DMS79 treated with DMSO at 0.1 percent for 48 hours (cell line): ENCODE data around the gene VAMP5.
"Not testable (repeated sequence)": the region's sequence is repeated elsewhere in the genome, so short reads cannot be mapped to it uniquely, and the experiment has no call there.

ENCODE experiments used
- DNase-seq: peaks from one replicate; lab custom pipeline; 2025; lab: John Stamatoyannopoulos, UW

Gene VAMP5

DNA sequence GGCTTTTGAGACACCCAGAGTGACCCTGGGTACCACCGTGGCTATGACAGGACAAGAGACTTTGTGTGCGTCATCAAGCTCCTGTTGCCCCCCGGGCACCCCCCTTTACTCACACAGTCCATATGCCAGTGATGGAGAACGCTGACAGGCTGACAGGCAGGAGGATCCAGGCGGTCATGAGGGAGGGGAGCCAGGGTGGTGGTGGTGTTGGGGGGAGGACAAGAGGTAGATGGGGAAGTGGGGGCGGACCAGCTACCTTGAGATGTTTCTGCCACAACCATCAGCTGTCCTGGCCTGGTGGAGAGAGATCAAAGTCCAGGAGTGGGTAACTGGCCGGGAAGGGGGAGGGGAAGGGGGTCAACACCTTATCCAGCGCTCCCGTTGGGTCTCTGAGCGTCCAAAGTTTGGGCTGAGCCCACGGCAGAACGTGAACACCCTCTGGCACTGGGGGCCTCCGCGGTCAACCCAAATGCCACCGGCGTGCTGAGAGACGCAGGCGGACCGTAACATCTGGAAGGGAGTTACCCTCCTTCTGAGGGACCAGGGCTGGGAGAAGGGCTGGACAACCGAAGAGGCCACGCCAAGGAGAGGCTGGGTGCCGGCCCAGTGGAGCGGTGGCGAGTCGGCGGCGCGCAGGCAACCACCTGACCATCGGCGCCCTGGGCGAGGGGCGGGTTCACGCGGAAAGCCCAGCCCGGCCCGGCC is 17.7 kb downstream of the VAMP5 start:
- DNase-seq = no peak

DNA sequence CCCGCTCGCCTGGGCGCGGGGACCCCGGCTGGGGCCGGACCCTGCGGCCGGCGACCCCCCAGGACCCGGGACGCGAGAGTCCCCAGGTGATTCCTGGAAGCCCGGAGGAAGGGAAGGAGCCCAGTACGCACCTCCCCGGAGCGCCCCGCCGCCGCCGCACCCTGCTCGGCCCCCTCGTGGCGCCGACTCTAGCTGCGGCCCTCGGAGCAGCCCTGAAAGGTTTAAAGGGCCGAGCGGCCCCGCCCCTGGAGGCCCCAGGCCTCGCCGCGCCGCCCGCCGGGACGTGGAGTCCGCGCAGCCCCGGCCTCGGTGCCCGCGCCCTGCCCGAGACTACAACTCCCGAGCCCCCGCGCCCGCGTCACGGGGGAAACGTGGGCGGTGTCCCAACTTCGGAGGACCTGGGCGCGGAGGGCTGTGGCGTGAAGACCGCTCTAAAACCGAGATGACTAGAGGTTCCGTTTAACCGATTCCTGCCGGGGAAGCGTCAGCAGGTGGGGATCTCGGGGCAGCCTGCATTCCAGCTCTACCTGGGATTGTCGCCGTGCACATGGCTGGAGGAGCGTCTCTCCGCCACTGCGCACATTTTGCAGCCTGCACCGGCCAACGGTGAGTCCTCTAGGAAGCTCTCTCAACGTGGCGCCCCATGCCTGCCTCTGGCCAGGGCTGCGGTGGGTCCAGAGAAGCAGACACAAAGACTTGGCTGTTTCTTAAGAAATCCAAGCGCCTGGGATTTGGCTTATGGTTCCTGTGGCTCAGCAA is 18.4 kb downstream of the VAMP5 start, which contains the start of gene TMEM150A:
TSS of gene TMEM150A (minus strand) at position 223 of the 759 bp plus-strand sequence. CDS start 750 bp downstream, outside the sequence.
- DNase-seq = peak; percentile 65

DNA sequence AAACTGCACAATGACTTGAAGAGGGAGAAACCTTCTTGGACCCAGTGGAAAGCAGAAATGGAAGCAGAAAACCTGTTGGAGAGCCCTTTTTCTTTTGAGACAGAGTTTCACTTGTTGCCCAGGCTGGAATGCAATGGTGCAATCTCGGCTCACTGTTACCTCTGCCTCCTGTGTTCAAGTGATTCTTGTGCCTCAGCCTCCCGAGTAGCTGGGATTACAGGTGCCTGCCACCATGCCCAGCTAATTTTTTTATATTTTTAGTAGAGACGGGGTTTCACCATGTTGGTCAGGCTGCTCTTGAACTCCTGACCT is 19.9 kb downstream of the VAMP5 start:
- not testable (repeated sequence) for DNase-seq

DNA sequence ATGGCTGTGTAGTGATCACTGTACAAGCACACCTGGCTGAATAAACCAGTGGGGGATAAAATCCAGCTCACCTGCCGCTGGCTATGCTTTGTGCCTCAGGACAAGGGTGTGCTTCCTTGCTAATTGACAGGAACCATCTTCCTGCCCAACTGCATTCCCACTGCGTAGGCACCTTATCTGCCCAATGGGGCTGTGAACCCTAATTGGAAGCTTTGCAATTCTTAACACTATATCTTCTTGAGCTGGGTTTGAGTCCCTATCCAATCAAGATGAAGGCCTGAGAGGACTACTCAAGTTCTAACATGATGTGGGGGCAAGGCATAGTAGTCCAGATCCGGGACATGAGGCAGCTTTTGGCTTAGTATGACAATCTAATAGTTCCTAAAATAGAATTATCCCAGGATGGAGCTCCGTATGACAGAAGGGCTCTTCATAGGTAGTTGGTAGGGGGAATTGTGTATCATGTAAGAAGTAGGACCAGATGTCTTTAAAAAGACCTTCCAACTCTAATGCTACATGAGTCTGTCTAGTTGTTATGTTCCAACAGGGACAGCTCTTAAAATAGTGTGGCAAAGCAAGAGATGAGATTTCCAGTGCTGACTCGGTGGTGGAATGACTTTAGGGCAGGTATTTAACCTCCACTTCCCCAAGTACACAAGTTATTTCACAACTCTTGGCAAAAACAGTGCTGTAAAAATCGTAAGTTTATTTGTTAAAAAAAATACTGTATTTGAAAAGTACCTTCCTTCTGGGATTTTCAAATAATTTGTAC is 20.5 kb downstream of the VAMP5 start:
- no peak for DNase-seq

DNA sequence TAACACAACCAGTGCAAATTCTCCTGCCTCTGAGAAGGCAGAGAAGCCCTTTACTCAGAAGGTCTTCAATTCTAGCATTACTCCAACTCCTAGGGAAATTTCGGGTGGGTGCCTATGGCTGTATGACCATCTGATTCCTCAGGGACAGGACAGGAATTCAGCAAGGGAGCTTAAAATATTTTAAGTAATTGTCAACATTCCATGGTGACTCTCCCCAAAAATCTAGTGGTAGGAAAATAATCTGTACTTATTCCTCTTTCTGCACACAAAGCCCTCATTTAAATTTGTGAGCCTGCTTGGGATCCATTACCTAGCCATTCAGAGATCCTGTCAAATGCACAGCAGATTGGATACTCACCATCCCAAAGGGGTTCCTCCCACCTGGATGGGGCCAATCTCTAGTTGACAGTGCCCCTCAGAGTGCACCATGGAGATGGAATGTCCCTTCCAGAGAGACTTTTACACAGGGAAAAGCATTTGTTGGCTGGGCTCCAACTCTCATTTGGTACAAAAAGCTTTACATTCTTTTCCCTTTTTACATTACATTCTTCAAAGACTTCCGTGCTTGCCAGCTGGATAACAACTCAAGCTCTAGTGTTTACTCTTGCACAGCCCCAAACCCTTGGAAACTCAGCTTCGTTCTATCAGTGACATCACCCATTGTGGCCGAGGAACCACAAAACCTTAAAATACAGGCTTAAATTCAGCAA is 21.3 kb downstream of the VAMP5 start:
- peak; percentile 51 for DNase-seq

DNA sequence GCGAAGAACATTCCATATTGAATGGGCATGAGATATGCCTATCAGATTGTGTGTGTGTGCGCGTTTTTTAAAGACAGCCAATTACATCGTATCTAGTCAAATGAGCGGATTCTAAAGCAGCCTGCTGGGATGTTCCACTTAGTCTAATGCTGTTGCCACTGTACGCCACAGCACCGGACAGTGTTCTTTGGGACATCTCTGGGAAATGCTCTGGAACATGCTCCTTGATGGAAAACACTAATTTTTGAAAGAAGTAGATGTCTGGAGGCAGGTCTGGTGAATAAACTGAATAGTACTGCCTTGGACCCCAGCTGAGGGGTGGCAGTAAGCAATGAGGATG is 21.9 kb downstream of the VAMP5 start:
- no peak for DNase-seq

DNA sequence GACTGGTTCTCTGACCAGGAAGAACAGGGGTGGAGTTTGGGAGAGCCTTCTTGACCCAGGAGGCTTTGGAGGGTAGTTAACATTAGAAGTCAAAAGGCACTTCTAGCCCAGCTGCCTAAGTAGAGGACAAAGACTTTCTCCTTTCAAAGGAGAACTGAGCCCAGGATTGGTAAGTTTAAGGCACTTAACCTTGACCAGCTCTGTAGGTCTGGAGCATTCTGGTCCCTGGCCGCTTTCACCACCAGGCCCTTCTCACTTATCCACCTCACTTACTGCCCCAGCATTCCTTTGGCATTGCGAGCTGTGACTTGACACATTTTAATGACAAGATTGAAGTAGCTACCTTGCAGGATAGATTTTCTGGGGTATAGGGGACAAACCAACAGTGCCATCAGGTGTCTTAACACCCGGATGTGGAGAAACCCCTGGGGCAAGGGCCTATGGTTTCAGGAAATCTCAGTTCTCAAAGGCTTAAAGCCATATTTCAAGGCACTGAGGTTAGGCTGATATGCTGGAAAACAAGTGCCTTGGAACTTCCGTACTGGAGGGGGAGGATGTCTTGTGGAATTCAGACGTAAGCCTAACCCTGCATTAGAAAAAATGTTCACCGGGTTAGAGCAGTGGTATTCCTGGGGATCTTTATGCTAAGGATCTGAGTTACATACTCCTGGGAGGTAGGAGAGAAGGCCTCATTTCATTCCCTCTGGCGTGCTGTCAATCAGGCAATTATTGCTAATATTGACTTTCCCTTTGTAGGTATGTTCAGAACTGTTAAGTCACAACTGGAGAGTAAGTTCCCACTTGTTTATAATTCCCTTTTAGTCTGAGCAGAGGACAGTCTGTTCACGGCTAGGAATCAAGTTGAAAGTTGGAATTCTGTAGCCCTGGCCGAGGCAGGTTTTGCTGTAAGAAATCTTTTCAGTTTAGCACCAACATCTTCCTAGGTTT is 23.3 kb downstream of the VAMP5 start:
- DNase-seq = no peak

DNA sequence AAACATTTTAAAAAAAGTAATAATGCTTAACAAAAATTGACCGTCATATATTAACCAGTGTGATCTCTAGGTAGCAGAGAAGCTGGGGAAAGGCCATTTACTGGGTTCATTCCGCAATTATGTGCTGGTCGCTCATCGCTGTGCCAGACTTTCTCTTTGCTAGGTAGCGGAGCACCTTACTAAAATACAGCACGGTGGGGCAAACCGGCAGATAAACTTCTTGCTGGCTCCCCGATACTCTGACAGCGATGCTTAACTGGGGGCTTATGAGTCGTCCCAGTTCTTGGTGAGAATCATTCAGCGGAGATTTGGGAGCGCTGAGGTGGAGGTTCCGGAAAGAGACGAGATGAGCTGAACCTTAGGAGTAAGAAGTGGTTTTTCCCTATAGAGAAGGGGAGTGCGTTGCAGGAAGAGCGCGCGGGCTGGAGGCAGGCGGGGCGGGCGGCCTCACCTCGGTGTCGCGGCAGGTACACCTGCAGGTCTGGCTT is 27.0 kb downstream of the VAMP5 start:
- DNase-seq = peak; percentile 29

DNA sequence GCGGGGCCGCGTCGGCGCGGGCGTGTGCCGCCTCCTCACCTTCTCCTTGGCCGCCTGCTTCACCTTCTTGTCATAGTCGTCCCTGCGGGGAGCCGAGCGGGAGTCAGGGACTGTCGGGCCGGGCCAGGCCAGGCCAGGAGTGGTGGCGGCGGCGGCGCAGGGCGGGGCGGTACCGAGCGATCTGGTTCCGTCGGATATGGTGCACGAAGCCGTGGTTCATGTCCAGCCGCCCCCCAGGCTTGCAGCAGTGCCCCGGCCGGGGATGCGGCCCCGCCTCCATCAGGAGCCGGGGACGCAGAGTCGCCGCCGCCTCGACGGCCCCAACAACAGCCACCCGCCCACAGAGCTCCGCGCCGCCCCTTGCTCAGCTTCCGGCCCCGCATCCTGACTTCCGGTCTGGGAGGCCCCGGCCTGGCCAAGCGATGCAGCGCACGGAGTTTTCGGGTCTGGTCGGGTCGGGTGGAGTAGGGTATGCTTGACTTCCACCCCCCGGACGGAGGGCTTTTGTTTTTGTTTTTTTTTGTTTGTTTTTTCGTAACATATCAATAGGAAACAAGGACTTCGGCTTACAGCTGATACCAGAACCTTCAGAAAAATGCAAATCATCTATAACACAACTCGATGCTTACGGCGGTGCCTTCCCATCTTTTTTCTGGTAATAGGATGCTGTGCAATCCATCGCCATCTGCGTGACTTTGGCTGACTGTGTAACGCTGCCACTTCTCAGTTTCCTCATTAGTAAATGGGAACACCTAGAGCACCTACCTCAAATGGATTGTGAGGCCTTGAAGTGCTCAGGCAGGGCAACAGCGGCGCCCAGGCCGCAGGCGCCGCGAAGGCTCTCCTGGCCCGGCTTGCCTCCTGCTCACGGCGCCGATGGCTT is 27.7 kb downstream of the VAMP5 start, which contains the start of gene C2orf68:
TSS of gene C2orf68 (minus strand) at position 362 of the 883 bp plus-strand sequence. CDS start at position 280, 82 bp downstream.
- DNase-seq = peak; percentile 93

DNA sequence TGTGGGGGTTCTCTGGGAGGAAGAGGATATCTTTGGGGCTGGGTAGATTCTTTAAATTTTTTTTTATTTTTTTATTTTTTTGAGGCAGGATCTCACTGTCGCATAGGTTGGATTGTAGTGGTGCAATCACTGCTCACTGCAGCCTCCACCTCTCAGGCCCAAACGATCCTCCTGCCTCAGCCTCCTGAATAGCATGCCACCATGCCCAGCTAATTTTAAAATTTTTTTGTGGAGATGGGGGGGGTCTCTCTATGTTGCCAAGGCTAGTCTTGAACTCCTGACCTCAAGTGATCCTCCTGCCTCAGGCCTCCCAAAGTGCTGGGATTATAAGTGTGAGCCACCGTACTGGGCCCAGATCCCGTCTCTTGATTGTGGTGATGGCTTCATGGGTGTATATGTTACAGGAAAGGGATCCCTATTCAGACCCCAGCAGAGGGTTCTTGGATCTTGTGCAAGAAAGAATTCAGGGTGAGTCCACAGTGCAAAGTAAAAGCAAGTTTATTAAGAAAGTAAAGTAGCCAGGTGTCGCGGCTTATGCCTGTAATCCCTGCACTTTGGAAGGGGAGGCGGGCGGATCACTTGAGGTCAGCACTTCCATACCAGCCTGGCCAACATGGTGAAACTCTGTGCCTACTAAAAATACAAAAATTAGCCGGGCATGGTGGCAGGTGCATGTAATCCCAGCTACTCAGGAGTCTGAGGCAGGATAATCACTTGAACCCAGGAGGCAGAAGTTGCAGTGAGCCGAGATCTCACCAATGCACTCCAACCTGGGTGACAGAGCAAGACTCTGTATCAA is 29.7 kb downstream of the VAMP5 start:
- DNase-seq = no peak

DNA sequence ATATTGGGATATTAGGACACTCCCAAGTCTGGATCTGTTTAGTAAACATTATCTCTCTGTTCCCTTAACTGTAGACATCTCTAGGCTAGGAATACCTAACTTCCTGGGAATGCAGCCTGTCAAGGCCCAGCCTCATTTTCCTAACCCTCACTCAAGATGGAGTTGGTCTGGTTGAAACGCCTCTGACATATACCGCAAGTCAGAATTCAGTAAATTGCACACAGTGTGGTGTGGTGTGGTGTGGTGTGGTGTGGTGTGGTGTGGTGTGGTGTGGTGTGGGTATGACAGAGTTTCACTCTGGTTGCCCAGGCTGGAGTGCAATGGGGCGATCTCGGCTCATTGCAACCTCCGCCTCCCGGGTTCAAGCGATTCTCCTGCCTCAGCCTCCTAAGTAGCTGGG is 30.5 kb downstream of the VAMP5 start:
- DNase-seq = not testable (repeated sequence)

DNA sequence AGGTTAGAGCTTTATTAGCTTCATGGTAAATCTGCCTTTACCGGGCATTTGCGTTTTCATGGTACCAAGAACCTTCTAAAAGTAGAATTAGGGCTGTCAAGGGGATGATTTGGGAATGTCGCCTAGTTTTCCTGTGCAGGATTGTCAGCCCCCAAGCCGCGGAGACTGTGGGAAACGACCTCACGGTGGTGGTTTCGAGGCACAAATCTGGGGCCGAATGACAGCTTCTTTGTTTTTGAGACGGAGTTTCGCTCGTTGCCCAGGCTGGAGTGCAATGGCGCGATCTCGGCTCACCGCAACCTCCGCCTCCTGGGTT is 31.1 kb downstream of the VAMP5 start:
- DNase-seq = no peak

DNA sequence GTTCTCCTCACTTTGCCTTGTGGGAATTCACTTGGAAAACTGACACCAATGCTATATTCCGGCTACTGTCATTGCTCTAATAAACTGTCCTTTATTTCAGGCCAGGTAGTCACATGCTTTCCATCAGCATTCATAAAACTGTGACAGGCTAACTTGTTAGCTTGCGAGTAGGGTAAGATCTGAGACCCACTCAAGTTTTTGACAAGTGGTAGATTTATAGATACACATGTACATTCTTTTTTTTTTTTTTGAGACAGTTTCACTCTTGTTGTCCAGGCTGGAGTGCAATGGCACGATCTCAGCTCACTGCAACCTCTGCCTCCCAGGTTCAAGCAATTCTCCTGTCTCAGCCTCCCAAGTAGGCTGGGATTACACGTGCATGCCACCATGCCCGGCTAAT is 33.5 kb downstream of the VAMP5 start:
- not testable (repeated sequence) for DNase-seq

DNA sequence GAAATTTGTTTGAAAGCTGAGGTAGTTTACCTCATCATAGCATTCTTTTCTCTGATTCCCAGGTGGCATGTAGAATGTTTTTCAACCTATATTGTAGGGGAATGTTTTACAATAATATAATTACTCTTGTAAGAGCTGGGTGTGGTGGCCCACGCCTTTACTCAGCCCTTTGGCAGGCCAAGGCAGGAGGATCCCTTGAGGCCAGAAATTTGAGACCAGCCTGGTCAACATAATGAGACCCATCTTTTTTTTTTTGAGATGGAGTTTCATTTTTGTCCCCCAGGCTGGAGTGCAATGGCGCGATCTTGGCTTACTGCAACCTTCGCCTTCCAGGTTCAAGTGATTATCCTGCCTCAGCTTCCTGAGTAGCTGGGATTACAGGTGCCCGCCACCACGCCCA is 35.4 kb downstream of the VAMP5 start:
- DNase-seq = no peak

DNA sequence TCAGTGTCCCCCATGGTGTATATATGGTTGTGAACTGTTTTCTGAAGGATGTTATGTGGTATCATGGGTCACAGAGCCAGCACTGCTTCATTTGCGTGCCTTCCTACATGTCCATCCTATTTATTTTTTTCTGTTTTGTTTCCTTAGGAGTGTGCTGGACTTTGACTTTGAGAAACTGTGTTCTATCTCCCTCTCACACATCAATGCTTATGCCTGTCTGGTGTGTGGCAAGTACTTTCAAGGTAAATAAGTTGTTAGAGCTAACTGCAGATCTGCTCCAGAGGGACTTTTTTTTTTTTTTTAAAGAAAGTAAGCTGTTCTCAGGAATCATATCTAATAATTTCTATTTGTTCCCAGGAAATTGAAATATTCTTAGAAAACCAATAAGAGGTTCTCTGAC is 37.1 kb downstream of the VAMP5 start:
- DNase-seq = no peak

DNA sequence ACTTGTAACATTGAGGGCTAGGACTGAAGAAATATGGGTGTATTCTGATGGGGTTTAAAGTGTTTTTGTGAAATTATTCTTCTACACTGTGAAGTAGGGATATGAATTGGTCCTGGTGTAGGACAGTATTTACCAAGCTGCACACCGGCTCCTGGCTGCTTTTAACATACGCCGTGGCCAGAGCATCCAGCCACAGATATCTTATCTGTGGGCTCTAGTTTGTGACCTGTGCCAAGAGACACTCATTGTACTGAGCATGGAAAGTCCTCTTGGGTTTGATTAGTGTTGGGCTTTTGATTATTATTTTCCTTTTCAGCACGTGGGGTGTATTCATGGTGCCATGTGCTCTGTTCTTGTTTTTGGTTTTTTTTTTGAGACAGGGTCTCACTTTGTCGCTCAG is 39.8 kb downstream of the VAMP5 start:
- no peak for DNase-seq

DNA sequence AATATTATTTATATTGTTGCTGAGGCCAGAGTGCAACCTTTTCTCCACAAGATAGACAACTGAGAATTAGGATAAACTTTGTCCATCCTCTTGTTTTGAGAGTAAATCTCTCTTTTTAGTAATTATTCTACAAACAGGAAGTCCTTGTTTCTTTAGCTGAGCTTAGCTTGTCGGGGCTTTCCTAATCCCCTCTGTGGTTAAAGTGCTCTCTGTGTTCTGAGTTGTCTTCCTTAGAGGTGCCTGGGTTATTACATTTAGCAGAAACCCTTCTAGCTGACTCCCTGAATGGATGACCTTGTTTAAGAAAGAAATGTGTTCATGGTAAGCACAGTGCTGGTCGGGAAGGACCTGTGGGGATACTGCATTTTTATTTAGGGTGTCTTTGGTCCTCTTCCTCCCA is 44.4 kb downstream of the VAMP5 start:
- no peak for DNase-seq

DNA sequence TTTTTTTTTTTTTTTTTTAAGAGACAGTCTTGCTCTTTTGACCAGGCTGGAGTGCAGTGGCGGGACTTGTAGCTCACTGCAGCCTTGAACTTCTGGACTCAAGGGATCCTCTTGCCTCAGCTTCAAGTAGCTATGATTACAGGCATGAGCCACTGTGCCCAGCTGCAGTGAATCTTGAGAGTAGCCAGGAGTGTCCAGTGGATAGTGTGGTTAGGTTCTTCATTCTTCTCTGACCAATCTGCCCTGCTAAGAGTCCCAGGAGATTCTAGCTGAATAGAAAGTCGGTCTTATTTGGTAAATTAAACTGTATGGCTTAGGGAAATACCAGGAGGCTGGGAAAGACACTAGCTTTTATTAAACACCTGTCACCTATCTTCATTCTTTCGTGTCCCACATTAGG is 47.1 kb downstream of the VAMP5 start:
- DNase-seq = no peak

DNA sequence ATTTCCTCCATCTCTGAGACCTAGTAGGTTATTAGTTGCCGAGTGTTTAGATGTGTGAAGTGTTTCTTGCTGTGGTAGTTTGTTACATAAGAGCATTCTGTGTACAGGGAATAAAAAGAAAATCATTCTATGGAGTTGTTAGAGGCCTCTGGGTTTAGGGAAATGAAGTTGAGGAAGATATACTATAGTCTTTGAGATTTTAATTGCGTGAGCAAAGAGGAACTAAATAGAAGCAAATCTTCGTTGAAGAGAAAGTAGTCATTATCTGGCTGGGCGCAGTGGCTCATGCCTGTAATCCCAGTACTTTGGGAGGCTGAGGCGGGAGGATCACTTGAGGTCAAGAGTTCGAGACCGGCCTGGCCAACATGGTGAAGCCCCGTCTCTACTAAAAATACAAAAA is 50.8 kb downstream of the VAMP5 start:
- DNase-seq = no peak
